OCI-LY1 (cell line): ENCODE measurements around the gene CDYL2.

Experiments used
- EZH2 ChIP-seq: fragments of 200-600 bp; sonication (generic), shearing (Covaris generic); IDR thresholded peaks from 2 replicates; pipeline ENCODE4 v1.8.0; 2017; ENCODE audit warnings: borderline replicate concordance, mixed run types, mild to moderate bottlenecking, antibody characterized with exemption, low read length, moderate library complexity, mixed read lengths
- TF ChIP-seq, protein P1 (sequence below): fragments of 200-600 bp; sonication (generic), shearing (Covaris generic); IDR thresholded peaks from 2 replicates; pipeline ENCODE4 v1.5.1; 2017; ENCODE audit warnings: mild to moderate bottlenecking, antibody characterized with exemption, low read length, moderate library complexity, mixed read lengths

DNA sequence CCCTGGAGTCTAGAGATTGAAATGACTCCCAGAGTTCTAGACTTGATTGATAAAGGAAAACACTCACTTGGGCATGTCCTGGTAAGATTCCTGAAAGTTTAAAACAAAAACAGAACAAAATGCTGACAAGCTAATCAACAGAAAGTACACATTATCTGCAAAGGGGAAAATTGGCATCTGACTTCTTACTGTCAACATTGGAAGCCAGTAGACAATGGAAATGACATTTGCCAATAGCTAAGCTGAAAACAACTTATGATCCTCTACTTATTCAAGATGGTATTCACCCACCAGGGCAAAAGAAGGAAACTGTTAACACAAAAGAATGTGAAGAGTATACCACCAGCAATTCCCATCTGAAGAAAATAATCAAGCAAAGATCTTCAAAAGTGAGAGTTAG is 36.8 kb upstream of the CDYL2 start:
- TF ChIP-seq, protein P1, sequence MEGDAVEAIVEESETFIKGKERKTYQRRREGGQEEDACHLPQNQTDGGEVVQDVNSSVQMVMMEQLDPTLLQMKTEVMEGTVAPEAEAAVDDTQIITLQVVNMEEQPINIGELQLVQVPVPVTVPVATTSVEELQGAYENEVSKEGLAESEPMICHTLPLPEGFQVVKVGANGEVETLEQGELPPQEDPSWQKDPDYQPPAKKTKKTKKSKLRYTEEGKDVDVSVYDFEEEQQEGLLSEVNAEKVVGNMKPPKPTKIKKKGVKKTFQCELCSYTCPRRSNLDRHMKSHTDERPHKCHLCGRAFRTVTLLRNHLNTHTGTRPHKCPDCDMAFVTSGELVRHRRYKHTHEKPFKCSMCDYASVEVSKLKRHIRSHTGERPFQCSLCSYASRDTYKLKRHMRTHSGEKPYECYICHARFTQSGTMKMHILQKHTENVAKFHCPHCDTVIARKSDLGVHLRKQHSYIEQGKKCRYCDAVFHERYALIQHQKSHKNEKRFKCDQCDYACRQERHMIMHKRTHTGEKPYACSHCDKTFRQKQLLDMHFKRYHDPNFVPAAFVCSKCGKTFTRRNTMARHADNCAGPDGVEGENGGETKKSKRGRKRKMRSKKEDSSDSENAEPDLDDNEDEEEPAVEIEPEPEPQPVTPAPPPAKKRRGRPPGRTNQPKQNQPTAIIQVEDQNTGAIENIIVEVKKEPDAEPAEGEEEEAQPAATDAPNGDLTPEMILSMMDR: no peak
- no peak for TF ChIP-seq EZH2
